Measurements from ENCODE around the gene PDE7B. TPM values are rescaled to one million over a fixed set of nuclear protein-coding genes. Genes with fewer than 3 reads are reported as not detected.

Gene PDE7B
- polyA plus RNA-seq, 1 of the 3 experiments (the other 2 are of a cell fraction), result 1.9 TPM

DNA sequence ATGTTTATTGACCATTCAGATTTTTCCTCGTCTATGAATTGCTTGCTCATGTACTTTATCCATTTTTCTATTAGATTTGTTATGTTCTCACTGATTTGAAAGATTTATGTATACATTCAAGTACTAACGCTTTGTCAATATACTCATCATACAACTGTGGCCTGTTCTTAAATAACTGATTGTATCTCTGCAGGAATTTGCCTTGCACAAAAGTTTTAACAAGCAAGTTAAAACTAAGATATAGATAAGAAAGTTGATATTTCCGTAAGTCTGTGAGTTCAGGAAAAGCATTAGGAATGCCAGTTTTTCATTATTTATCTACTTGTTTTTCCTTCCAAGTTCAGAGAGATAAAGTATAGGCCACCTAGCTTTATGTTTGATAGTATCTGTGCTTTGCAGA lies 95.2 kb downstream of the PDE7B start:
- WGBS (ENCODE audit: low lambda C conversion rate), result 85% methylated on average over 3 of the region's 3 CpGs
- TF ChIP-seq RXRA (IDR thresholded peaks at IDR 0.05; ENCODE audit: borderline replicate concordance, low read depth) (no peak), USF1 (IDR thresholded peaks at IDR 0.05; ENCODE audit: borderline replicate concordance, low read depth) (no peak), RCOR1 (IDR thresholded peaks at IDR 0.05; ENCODE audit: low read length) (no peak), FOXM1 (IDR thresholded peaks at IDR 0.05; ENCODE audit: low read depth) (no peak), RAD21 (IDR thresholded peaks at IDR 0.05; ENCODE audit: low read length) (no peak), NFIC (IDR thresholded peaks at IDR 0.05; ENCODE audit: borderline replicate concordance) (no peak), TCF12 (IDR thresholded peaks at IDR 0.05) (no peak), FOXJ3 (CRISPR knock-in tag; IDR thresholded peaks at IDR 0.05) (no peak), PBX3 (IDR thresholded peaks at IDR 0.05) (no peak), USF2 (IDR thresholded peaks at IDR 0.05; ENCODE audit: borderline replicate concordance, low read depth, low read length) (no peak), POLR2AphosphoS5 (IDR thresholded peaks at IDR 0.05; ENCODE audit: low read depth, low read length) (no peak), MEF2A (IDR thresholded peaks at IDR 0.05; ENCODE audit: borderline replicate concordance, low read depth) (no peak), CHD2 (IDR thresholded peaks at IDR 0.05; ENCODE audit: low read length, partially characterized antibody) (no peak), TEAD4 (IDR thresholded peaks at IDR 0.05; ENCODE audit: borderline replicate concordance, insufficient read depth) (no peak), GABPA (IDR thresholded peaks at IDR 0.05; ENCODE audit: low read depth) (no peak), JUND (IDR thresholded peaks at IDR 0.05) (no peak)
- no peak overlapping the region for H2AFZ ChIP-seq (ENCODE audit: low read depth)

DNA sequence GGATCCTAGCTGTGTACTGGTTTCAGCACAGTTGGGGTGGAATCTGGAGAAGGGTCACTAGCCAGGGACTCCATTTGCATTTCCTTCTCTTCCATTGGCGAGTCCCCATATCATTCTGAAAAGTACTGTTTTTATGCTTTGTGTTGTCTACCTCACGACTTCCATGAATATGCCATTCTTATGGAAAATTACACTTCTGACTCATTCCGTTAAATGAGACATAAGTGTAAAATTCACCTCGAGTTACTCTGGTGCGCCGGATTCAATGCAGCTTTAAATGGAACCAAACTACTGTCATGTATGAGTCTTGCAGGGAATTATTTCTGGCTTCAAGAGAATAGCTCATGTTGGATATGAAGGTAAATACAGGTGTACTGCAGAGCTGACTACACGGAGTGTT lies 99.2 kb downstream of the PDE7B start:
- no peaks in the 10 kb centered on the region for H3K9me2 ChIP-seq
- no peak overlapping the region for H3K4me2 ChIP-seq
- H2AFZ ChIP-seq (ENCODE audit: low read depth), result no peak overlapping the region
- H3K79me2 ChIP-seq (ENCODE audit: insufficient read depth), result no peaks in the 10 kb centered on the region
- ChIA-PET POLR2A (no interaction called here), CTCF (no interaction called here)
- H3K9ac ChIP-seq, result no peak overlapping the region
- H3F3A ChIP-seq (replicated peaks; ENCODE audit: insufficient read depth), result no peaks in the 10 kb centered on the region
- 95% methylated on average over 7 of the region's 7 CpGs for WGBS (ENCODE audit: low lambda C conversion rate)
- no peaks in the 10 kb centered on the region for H3K36me3 ChIP-seq (replicated peaks in 1 of 2; ENCODE audit: control insufficient read depth in 1 of 2, insufficient read depth in 2 of 2, low read length in 1 of 2)
- DNase-seq, result no peak
- H4K20me1 ChIP-seq (ENCODE audit: insufficient read depth), result no peaks in the 10 kb centered on the region
- H3K4me1 ChIP-seq (ENCODE audit: control insufficient read depth in 1 of 2, insufficient read depth in 2 of 2, low read depth in 1 of 2, low read length in 1 of 2), result no peaks in the 10 kb centered on the region; a peak in 1 of 4 replicates
- no peak overlapping the region for H3K27ac ChIP-seq (ENCODE audit: low read depth in 2 of 2, low read length in 1 of 2)
- H3K27me3 ChIP-seq (ENCODE audit: insufficient read depth), result no peaks in the 10 kb centered on the region
- no peak overlapping the region for H3K4me3 ChIP-seq (ENCODE audit: low read depth in 2 of 2, low read length in 1 of 2)
- no peaks in the 10 kb centered on the region for H3K9me3 ChIP-seq
- TF ChIP-seq TAF1 (IDR thresholded peaks at IDR 0.05; ENCODE audit: borderline replicate concordance, low read depth, low read length), result no peak
- no peak for TF ChIP-seq TCF12 (IDR thresholded peaks at IDR 0.05)
- no peak for TF ChIP-seq USF1 (IDR thresholded peaks at IDR 0.05; ENCODE audit: borderline replicate concordance, low read depth)
- no peak for TF ChIP-seq REST (IDR thresholded peaks at IDR 0.05; ENCODE audit: low read depth, low read length)
- TF ChIP-seq POLR2AphosphoS5 (IDR thresholded peaks at IDR 0.05; ENCODE audit: low read depth, low read length), result no peak
- TF ChIP-seq RFX5 (IDR thresholded peaks at IDR 0.05; ENCODE audit: low read length), result no peak
- no peak for TF ChIP-seq FOXJ3 (CRISPR knock-in tag; IDR thresholded peaks at IDR 0.05)
- no peak for TF ChIP-seq GATA2 (CRISPR knock-in tag; IDR thresholded peaks at IDR 0.05)
- TF ChIP-seq NFIC (IDR thresholded peaks at IDR 0.05; ENCODE audit: borderline replicate concordance), result no peak
- no peak for TF ChIP-seq RXRA (IDR thresholded peaks at IDR 0.05; ENCODE audit: borderline replicate concordance, low read depth)

More for the DNA sequence above, 95.2 kb downstream of the PDE7B start:
- Histone ChIP-seq H3K4me3 (ENCODE audit: low read depth in 2 of 2, low read length in 1 of 2) (no peak overlapping the region), H3K9ac (no peak overlapping the region), H3F3A (replicated peaks; ENCODE audit: insufficient read depth) (no peaks in the 10 kb centered on the region), H3K79me2 (ENCODE audit: insufficient read depth) (no peaks in the 10 kb centered on the region), H3K9me2 (no peaks in the 10 kb centered on the region), H3K27me3 (ENCODE audit: insufficient read depth) (no peaks in the 10 kb centered on the region), H3K36me3 (replicated peaks in 1 of 2; ENCODE audit: control insufficient read depth in 1 of 2, insufficient read depth in 2 of 2, low read length in 1 of 2) (no peaks in the 10 kb centered on the region), H3K4me2 (no peak overlapping the region), H4K20me1 (ENCODE audit: insufficient read depth) (no peaks in the 10 kb centered on the region), H3K9me3 (no peaks in the 10 kb centered on the region), H3K4me1 (ENCODE audit: control insufficient read depth in 1 of 2, insufficient read depth in 2 of 2, low read depth in 1 of 2, low read length in 1 of 2) (peaks cover 0 to 2% of the 10 kb centered on the region in 2 experiments; a peak in 2 of 4 replicates), H3K27ac (ENCODE audit: low read depth in 2 of 2, low read length in 1 of 2) (no peak overlapping the region)
- POLR2A ChIA-PET, result no interaction called here
- CTCF ChIA-PET, result no interaction called here
- DNase-seq, result no peak

Data from SK-N-SH (cell line).